A549 (cell line): ENCODE measurements around the gene BRCC3. TPM values are rescaled to one million over a fixed set of nuclear protein-coding genes. Genes with fewer than 3 reads are reported as not detected.

Source experiments
- ATAC-seq, 2 experiments: fragments of 200-7000 bp in 1 of 2; fragments of >200 bp in 1 of 2; cut with Nextera tagmentation in 1 of 2; cut with Tn5 transposase in 1 of 2; 3 replicates each; pipeline versions ENCODE4 v1.8.0 to v1.9.1; 2018 to 2020; ENCODE audit warnings: mild to moderate bottlenecking in 1 of 2, moderate library complexity in 1 of 2
- CTCF ChIA-PET: fragments of 300-600 bp; sonication (Branson Sonifier 250); formaldehyde crosslinking; extraction: SDS; loops from one replicate; lab custom pipeline; 2021; ENCODE audit warnings: antibody characterized with exemption, inconsistent platforms; lab: Yijun Ruan, JAX
- POLR2A ChIA-PET: fragments of 350-600 bp; formaldehyde crosslinking; extraction: SDS; loops from one replicate; lab custom pipeline; 2021; ENCODE audit warnings: antibody characterized with exemption, inconsistent platforms; lab: Yijun Ruan, JAX
- DNase-seq, 2 experiments: peaks; one replicate each; pipeline versions ENCODE4 v3.0.0 to v3.0.0-alpha.2; 2011 to 2016; ENCODE audit warnings: low read depth in 1 of 2, low spot score in 1 of 2
- FAIRE-seq: peaks from 2 replicates; lab custom pipeline; 2011; peaks lifted over from hg19 to GRCh38; lab: Jason Lieb, UNC
- H3K27ac ChIP-seq, 2 experiments: fragments of >200 bp; sonication (Bioruptor Twin); formaldehyde crosslinking; 3 replicates each; pipeline ENCODE4 v1.5.1; 2016 to 2017
- H3K4me1 ChIP-seq: fragments of >200 bp; sonication (Bioruptor Twin); formaldehyde crosslinking; 3 replicates; pipeline ENCODE4 v1.6.1; 2016
- H3K4me2 ChIP-seq: fragments of >200 bp; sonication (Bioruptor Twin); formaldehyde crosslinking; 3 replicates; pipeline ENCODE4 v1.6.1; 2016
- H3K4me3 ChIP-seq: fragments of >200 bp; sonication (Bioruptor Twin); formaldehyde crosslinking; 3 replicates; pipeline ENCODE4 v1.5.1; 2016
- H3K9me3 ChIP-seq: fragments of >200 bp; sonication (Bioruptor Twin); formaldehyde crosslinking; 3 replicates; pipeline ENCODE4 v1.6.1; 2016
- CHD2 ChIP-seq: fragments of 150-350 bp; IDR thresholded peaks from 2 replicates; pipeline ENCODE4 v1.6.1; 2014; ENCODE audit warnings: low read length; ENCODE audit not compliant: partially characterized antibody
- ESRRA ChIP-seq: fragments of 150-350 bp; IDR thresholded peaks from 2 replicates; pipeline ENCODE4 v1.6.1; 2014; ENCODE audit warnings: mild to moderate bottlenecking, low read length, borderline replicate concordance
- FOXS1 ChIP-seq: fragments of 250-450 bp; sonication (Bioruptor Pico); IDR thresholded peaks from 2 replicates; pipeline ENCODE4 v1.5.0; 2020; ENCODE audit warnings: mild to moderate bottlenecking, moderate library complexity
- GATA3 ChIP-seq: IDR thresholded peaks from 2 replicates; pipeline ENCODE4 v1.6.1; 2012; ENCODE audit warnings: borderline replicate concordance
- HES2 ChIP-seq: fragments of >200 bp; sonication (Bioruptor Twin); formaldehyde crosslinking; IDR thresholded peaks from 2 replicates; pipeline ENCODE4 v1.6.1; 2016
- HOXA7 ChIP-seq: fragments of 250-450 bp; sonication (Bioruptor Pico); IDR thresholded peaks from 2 replicates; pipeline ENCODE4 v1.5.0; 2020; ENCODE audit warnings: mild to moderate bottlenecking, moderate library complexity
- HOXB5 ChIP-seq: fragments of 250-450 bp; sonication (Bioruptor Pico); IDR thresholded peaks from 2 replicates; pipeline ENCODE4 v1.5.0; 2020; ENCODE audit warnings: mild to moderate bottlenecking, moderate library complexity
- JUN ChIP-seq, 2 experiments: fragments of >200 bp; sonication (Bioruptor Twin); formaldehyde crosslinking; IDR thresholded peaks; 2 replicates in 1 of 2; 3 replicates in 1 of 2; pipeline ENCODE4 v1.6.1; 2016 to 2017
- MYC ChIP-seq: IDR thresholded peaks from 2 replicates; pipeline ENCODE4 v1.6.1; 2012; ENCODE audit warnings: mild to moderate bottlenecking, inconsistent platforms, low read length, improper control_type of control experiment, borderline replicate concordance
- NR3C1 ChIP-seq: fragments of >200 bp; sonication (Bioruptor Twin); formaldehyde crosslinking; IDR thresholded peaks from 3 replicates; pipeline ENCODE4 v1.6.1; 2017
- PHF8 ChIP-seq: fragments of 200-600 bp; sonication (generic); IDR thresholded peaks from 2 replicates; pipeline ENCODE4 v1.6.1; 2016; ENCODE audit warnings: low read depth, mild to moderate bottlenecking, antibody characterized with exemption, moderate library complexity, borderline replicate concordance
- POLR2A ChIP-seq: IDR thresholded peaks from 2 replicates; pipeline ENCODE4 v1.6.1; 2012; ENCODE audit warnings: mild to moderate bottlenecking, low read length
- REST ChIP-seq: fragments of 200-600 bp; sonication (generic); IDR thresholded peaks from 2 replicates; pipeline ENCODE4 v1.6.1; 2016; ENCODE audit warnings: antibody characterized with exemption, mild to moderate bottlenecking, moderate library complexity
- TFCP2L1 ChIP-seq: fragments of 250-450 bp; sonication (Bioruptor Pico); IDR thresholded peaks from 2 replicates; pipeline ENCODE4 v1.5.0; 2021; ENCODE audit warnings: mild to moderate bottlenecking
- ZSCAN20 ChIP-seq: fragments of 250-450 bp; sonication (Bioruptor Pico); IDR thresholded peaks from 2 replicates; pipeline ENCODE4 v1.8.0; 2022; ENCODE audit warnings: mild to moderate bottlenecking, moderate library complexity
- WGBS: methylation state at CpG from one replicate; pipeline ENCODE4 v1.1.6; 2017; ENCODE audit errors: missing lambda C conversion rate; 5-methylcytosine and 5-hydroxymethylcytosine counted together
- polyA plus RNA-seq, 4 experiments: library from polyadenylated mRNA; depleted of rRNA in 3 of 4; stranded (reverse); fragments of >200 nt; fragmentation: RNase III in 1 of 4; extraction: RNeasy Plus Mini Kit Qiagen cat#74134 plus additional on column Dnase treatment in 1 of 4; gene quantifications; 2 replicates in 3 of 4; 3 replicates in 1 of 4; pipeline ENCODE4 v1.2.3, GENCODE V29; 2011 to 2017
- TF ChIP-seq, protein P1 (sequence below): fragments of >200 bp; sonication (Bioruptor Twin); formaldehyde crosslinking; IDR thresholded peaks from 3 replicates; pipeline ENCODE4 v1.6.1; 2016
- TF ChIP-seq, protein P2 (sequence below): fragments of 450-650 bp; IDR thresholded peaks from 2 replicates; pipeline ENCODE4 v1.6.1; 2014; ENCODE audit warnings: antibody characterized with exemption
- TF ChIP-seq, protein P3 (sequence below): IDR thresholded peaks from 2 replicates; pipeline ENCODE4 v1.6.1; 2012; ENCODE audit warnings: low read depth, borderline replicate concordance
- TF ChIP-seq, protein P4 (sequence below): IDR thresholded peaks from 2 replicates; pipeline ENCODE4 v1.6.1; 2012
- TF ChIP-seq, protein P5 (sequence below): fragments of 250-450 bp; sonication (Bioruptor Pico); IDR thresholded peaks from 2 replicates; pipeline ENCODE4 v1.5.0; 2021; ENCODE audit warnings: mild to moderate bottlenecking, moderate library complexity, borderline replicate concordance

The BRCC3 gene
- polyA plus RNA-seq, 2 of the 4 experiments (the other 2 are of a cell fraction) = 42.0 to 42.9 TPM

- peak within 1 kb of the TSS; percentile 62 for H3K4me3 ChIP-seq
- POLR2A ChIA-PET = interaction anchor here (0.7 to 1.4 kb wide), 12 partner anchors 9 to 190 kb away, joined by 3 to 8 read pairs (median 4); partner anchors contain the start of gene VBP1
- peak; percentile 89 for FAIRE-seq
- peaks cover 27% of the 10 kb centered on the region for H3K4me1 ChIP-seq
- peak; percentile 91 to 93 for ATAC-seq
- CTCF ChIA-PET = interaction anchor here (1.0 to 1.3 kb wide), 5 partner anchors 22 to 47 kb away, joined by 3 to 5 read pairs (median 3); no protein-coding TSS in a partner anchor
- H3K9me3 ChIP-seq = no peaks in the 10 kb centered on the region
- TF ChIP-seq ESRRA (no peak), FOXS1 (CRISPR knock-in tag) (no peak), ZSCAN20 (CRISPR knock-in tag) (no peak; the same call in 1 of the 2 replicates), GATA3 (peak; percentile 38; the same call in 1 of the 2 replicates), NR3C1 (no peak), HES2 (no peak), REST (peak; percentile 67), POLR2A (peak; percentile 43), CHD2 (peak; percentile 75), HOXA7 (CRISPR knock-in tag) (no peak), HOXB5 (CRISPR knock-in tag) (peak; percentile 5; the same call in 1 of the 2 replicates), MYC (peak; percentile 44; the same call in 1 of the 2 replicates), TFCP2L1 (CRISPR knock-in tag) (no peak), JUN (IDR thresholded peaks at IDR 0.05) (peak in 1 of 2 experiments; percentile 88; a peak in 4 of 5 replicates), PHF8 (peak; percentile 94; the same call in 1 of the 2 replicates)
- TF ChIP-seq, protein P1, sequence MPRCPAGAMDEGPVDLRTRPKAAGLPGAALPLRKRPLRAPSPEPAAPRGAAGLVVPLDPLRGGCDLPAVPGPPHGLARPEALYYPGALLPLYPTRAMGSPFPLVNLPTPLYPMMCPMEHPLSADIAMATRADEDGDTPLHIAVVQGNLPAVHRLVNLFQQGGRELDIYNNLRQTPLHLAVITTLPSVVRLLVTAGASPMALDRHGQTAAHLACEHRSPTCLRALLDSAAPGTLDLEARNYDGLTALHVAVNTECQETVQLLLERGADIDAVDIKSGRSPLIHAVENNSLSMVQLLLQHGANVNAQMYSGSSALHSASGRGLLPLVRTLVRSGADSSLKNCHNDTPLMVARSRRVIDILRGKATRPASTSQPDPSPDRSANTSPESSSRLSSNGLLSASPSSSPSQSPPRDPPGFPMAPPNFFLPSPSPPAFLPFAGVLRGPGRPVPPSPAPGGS = peak; percentile 67; the same call in 2 of the 3 replicates
- TF ChIP-seq, protein P2, sequence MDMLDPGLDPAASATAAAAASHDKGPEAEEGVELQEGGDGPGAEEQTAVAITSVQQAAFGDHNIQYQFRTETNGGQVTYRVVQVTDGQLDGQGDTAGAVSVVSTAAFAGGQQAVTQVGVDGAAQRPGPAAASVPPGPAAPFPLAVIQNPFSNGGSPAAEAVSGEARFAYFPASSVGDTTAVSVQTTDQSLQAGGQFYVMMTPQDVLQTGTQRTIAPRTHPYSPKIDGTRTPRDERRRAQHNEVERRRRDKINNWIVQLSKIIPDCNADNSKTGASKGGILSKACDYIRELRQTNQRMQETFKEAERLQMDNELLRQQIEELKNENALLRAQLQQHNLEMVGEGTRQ = peak; percentile 88
- TF ChIP-seq, protein P3, sequence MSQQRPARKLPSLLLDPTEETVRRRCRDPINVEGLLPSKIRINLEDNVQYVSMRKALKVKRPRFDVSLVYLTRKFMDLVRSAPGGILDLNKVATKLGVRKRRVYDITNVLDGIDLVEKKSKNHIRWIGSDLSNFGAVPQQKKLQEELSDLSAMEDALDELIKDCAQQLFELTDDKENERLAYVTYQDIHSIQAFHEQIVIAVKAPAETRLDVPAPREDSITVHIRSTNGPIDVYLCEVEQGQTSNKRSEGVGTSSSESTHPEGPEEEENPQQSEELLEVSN = peak; percentile 74
- TF ChIP-seq, protein P4, sequence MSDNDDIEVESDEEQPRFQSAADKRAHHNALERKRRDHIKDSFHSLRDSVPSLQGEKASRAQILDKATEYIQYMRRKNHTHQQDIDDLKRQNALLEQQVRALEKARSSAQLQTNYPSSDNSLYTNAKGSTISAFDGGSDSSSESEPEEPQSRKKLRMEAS = peak; percentile 94
- TF ChIP-seq, protein P5, sequence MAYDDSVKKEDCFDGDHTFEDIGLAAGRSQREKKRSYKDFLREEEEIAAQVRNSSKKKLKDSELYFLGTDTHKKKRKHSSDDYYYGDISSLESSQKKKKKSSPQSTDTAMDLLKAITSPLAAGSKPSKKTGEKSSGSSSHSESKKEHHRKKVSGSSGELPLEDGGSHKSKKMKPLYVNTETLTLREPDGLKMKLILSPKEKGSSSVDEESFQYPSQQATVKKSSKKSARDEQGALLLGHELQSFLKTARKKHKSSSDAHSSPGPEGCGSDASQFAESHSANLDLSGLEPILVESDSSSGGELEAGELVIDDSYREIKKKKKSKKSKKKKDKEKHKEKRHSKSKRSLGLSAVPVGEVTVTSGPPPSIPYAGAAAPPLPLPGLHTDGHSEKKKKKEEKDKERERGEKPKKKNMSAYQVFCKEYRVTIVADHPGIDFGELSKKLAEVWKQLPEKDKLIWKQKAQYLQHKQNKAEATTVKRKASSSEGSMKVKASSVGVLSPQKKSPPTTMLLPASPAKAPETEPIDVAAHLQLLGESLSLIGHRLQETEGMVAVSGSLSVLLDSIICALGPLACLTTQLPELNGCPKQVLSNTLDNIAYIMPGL (CRISPR knock-in tag) = 0 out of 2 replicates have a peak, but pooled peaks have one; percentile 49
- TF ChIP-seq, all 56 proteins: peak for 13
- Histone ChIP-seq H3K27ac (peak within 1 kb of the TSS; percentile 89 to 98), H3K4me2 (peak within 1 kb of the TSS; percentile 87)
- 0% methylated on average over 11 of the region's 82 CpGs for WGBS
- peak; percentile 7 to 98 for DNase-seq
Observed at GRCh38 chrX:155026727-155027508, 44.4 kb upstream of the BRCC3 start, which contains the start of gene FUNDC2. TSS of gene FUNDC2 (plus strand) at chrX:155026844. CDS start at chrX:155026939, 95 bp downstream.
